GM19043 (cell line): ENCODE results near the gene PES1.
A peak's percentile ranks its signal among the peaks of the same experiment; 100 is the strongest.
"Not testable (repeated sequence)": the region's sequence is repeated elsewhere in the genome, so short reads cannot be mapped to it uniquely, and the experiment has no call there.

Source experiments
- ATAC-seq: cut with Tn5 transposase; IDR thresholded peaks from one replicate; pipeline ENCODE4 v1.9.1; 2021; ENCODE audit warnings: low read depth; ENCODE audit not compliant: unreplicated experiment

The PES1 gene

GRCh38 chr22:30591588-30592359 is at the start of gene PES1:
Gene PES1 (minus strand): TSS chr22:30591910. CDS start chr22:30591833, 77 bp downstream.
- ATAC-seq: peak; percentile 93

- no peak for ATAC-seq
These were observed 49.2 kb upstream of the PES1 start for GRCh38 chr22:30640839-30641430.

- ATAC-seq: no peak
These were observed 48.7 kb upstream of the PES1 start for GRCh38 chr22:30640361-30640760.

GRCh38 chr22:30637701-30638114 is 46.0 kb upstream of the PES1 start:
- no peak for ATAC-seq

GRCh38 chr22:30636226-30637077 is 44.7 kb upstream of the PES1 start:
- ATAC-seq: no peak

GRCh38 chr22:30635273-30636225 is 43.8 kb upstream of the PES1 start, which contains the start of gene SLC35E4:
Gene SLC35E4 (plus strand): TSS chr22:30635781. CDS start chr22:30636451, 670 bp downstream.
- peak; percentile 52 for ATAC-seq

- ATAC-seq: peak; percentile 37
These were observed 42.9 kb upstream of the PES1 start for GRCh38 chr22:30634471-30635233.

- not testable (repeated sequence) for ATAC-seq
These were observed 39.8 kb upstream of the PES1 start for GRCh38 chr22:30631469-30631868.

- ATAC-seq: no peak
These were observed 36.8 kb upstream of the PES1 start for GRCh38 chr22:30628491-30628890.

- ATAC-seq: no peak
These were observed 35.8 kb upstream of the PES1 start for GRCh38 chr22:30627471-30627870.

- ATAC-seq: no peak
These were observed 34.7 kb upstream of the PES1 start for GRCh38 chr22:30626413-30626812.

GRCh38 chr22:30619909-30620308 is 28.2 kb upstream of the PES1 start:
- ATAC-seq: not testable (repeated sequence)

GRCh38 chr22:30617819-30618218 is 26.1 kb upstream of the PES1 start:
- no peak for ATAC-seq

GRCh38 chr22:30615543-30615954 is 23.8 kb upstream of the PES1 start:
- ATAC-seq: no peak

GRCh38 chr22:30614879-30615278 is 23.2 kb upstream of the PES1 start:
- no peak for ATAC-seq

GRCh38 chr22:30614268-30614667 is 22.6 kb upstream of the PES1 start:
- ATAC-seq: no peak

- no peak for ATAC-seq
These were observed 21.1 kb upstream of the PES1 start for GRCh38 chr22:30612789-30613188.

GRCh38 chr22:30611197-30611596 is 19.5 kb upstream of the PES1 start:
- no peak for ATAC-seq

GRCh38 chr22:30610299-30610698 is 18.6 kb upstream of the PES1 start:
- no peak for ATAC-seq
